Fibroblast of skin of right biceps (primary cell): ENCODE data around the gene NBDY.
"Not testable (repeated sequence)": the region's sequence is repeated elsewhere in the genome, so short reads cannot be mapped to it uniquely, and the experiment has no call there.

Source experiments
- DNase-seq: peaks from one replicate; pipeline ENCODE4 v3.0.0-alpha.2; 2013

NBDY gene

GRCh38 chrX:56764975-56765791 lies 36.1 kb downstream of the NBDY start:
- no peak for DNase-seq

GRCh38 chrX:56765811-56766553 lies 36.9 kb downstream of the NBDY start:
- DNase-seq, result no peak

GRCh38 chrX:56766554-56767347 lies 37.7 kb downstream of the NBDY start:
- peak; percentile 46 for DNase-seq

- not testable (repeated sequence) for DNase-seq
Observed at GRCh38 chrX:56767348-56768119, 38.5 kb downstream of the NBDY start.

- DNase-seq, result not testable (repeated sequence)
Observed at GRCh38 chrX:56768120-56768660, 39.1 kb downstream of the NBDY start.

- DNase-seq, result not testable (repeated sequence)
Observed at GRCh38 chrX:56772675-56773521, 43.9 kb downstream of the NBDY start.

- DNase-seq, result not testable (repeated sequence)
Observed at GRCh38 chrX:56773522-56774060, 44.5 kb downstream of the NBDY start.

GRCh38 chrX:56778099-56778923 lies 49.3 kb downstream of the NBDY start:
- DNase-seq, result not testable (repeated sequence)

GRCh38 chrX:56778924-56779468 lies 50.0 kb downstream of the NBDY start:
- DNase-seq, result not testable (repeated sequence)

GRCh38 chrX:56780681-56781649 lies 51.9 kb downstream of the NBDY start:
- DNase-seq, result not testable (repeated sequence)

- DNase-seq, result no peak
Observed at GRCh38 chrX:56782352-56782751, 53.3 kb downstream of the NBDY start.

GRCh38 chrX:56782791-56783449 lies 53.9 kb downstream of the NBDY start:
- no peak for DNase-seq

- no peak for DNase-seq
Observed at GRCh38 chrX:56783450-56783831, 54.4 kb downstream of the NBDY start.

- no peak for DNase-seq
Observed at GRCh38 chrX:56783996-56784620, 55.1 kb downstream of the NBDY start.

- DNase-seq, result no peak
Observed at GRCh38 chrX:56784666-56785065, 55.6 kb downstream of the NBDY start.

GRCh38 chrX:56785442-56785841 lies 56.4 kb downstream of the NBDY start:
- DNase-seq, result no peak
